ENCODE data around the gene OPTC.

GRCh38 chr1:203500279-203500678, 6.3 kb downstream of the OPTC start:
- TF ChIP-seq SNRNP70 (optimal IDR thresholded peaks at IDR 0.05; ENCODE audit: low read depth, low read length) (no peak), RCOR1 (IDR thresholded peaks at IDR 0.05; ENCODE audit: borderline replicate concordance in 1 of 2, low read depth in 2 of 2, low read length in 2 of 2) (no peak), U2AF2 (optimal IDR thresholded peaks at IDR 0.05; ENCODE audit: low read depth, low read length) (no peak), NFE2 (IDR thresholded peaks at IDR 0.05; ENCODE audit: low read depth) (no peak), BACH1 (tag; IDR thresholded peaks at IDR 0.05) (no peak), RBM34 (IDR thresholded peaks at IDR 0.05; ENCODE audit: borderline replicate concordance, insufficient read depth, low read length) (no peak), TCF15 (CRISPR knock-in tag; IDR thresholded peaks at IDR 0.05) (no peak), RBM14 (IDR thresholded peaks at IDR 0.05; ENCODE audit: borderline replicate concordance, insufficient read depth, low read depth, low read length) (no peak), PKNOX1 (IDR thresholded peaks at IDR 0.05) (no peak), TFE3 (CRISPR knock-in tag; IDR thresholded peaks at IDR 0.05) (no peak)
- TF ChIP-seq, protein P1, sequence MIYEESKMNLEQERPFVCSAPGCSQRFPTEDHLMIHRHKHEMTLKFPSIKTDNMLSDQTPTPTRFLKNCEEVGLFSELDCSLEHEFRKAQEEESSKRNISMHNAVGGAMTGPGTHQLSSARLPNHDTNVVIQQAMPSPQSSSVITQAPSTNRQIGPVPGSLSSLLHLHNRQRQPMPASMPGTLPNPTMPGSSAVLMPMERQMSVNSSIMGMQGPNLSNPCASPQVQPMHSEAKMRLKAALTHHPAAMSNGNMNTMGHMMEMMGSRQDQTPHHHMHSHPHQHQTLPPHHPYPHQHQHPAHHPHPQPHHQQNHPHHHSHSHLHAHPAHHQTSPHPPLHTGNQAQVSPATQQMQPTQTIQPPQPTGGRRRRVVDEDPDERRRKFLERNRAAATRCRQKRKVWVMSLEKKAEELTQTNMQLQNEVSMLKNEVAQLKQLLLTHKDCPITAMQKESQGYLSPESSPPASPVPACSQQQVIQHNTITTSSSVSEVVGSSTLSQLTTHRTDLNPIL (CRISPR knock-in tag; IDR thresholded peaks at IDR 0.05), result no peak
- TF ChIP-seq, protein P2, sequence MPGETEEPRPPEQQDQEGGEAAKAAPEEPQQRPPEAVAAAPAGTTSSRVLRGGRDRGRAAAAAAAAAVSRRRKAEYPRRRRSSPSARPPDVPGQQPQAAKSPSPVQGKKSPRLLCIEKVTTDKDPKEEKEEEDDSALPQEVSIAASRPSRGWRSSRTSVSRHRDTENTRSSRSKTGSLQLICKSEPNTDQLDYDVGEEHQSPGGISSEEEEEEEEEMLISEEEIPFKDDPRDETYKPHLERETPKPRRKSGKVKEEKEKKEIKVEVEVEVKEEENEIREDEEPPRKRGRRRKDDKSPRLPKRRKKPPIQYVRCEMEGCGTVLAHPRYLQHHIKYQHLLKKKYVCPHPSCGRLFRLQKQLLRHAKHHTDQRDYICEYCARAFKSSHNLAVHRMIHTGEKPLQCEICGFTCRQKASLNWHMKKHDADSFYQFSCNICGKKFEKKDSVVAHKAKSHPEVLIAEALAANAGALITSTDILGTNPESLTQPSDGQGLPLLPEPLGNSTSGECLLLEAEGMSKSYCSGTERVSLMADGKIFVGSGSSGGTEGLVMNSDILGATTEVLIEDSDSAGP (CRISPR knock-in tag; IDR thresholded peaks at IDR 0.05), result no peak

All from K562 (cell line).